H9 (cell line): ENCODE measurements around the gene ZNF646. TPM values are rescaled to one million over a fixed set of nuclear protein-coding genes. Genes with fewer than 3 reads are reported as not detected.
A peak's percentile ranks its signal among the peaks of the same experiment; 100 is the strongest.

Experiments
- DNase-seq: peaks from one replicate; pipeline ENCODE4 v3.0.0-alpha.2; 2017
- H2AFZ ChIP-seq: one replicate; pipeline ENCODE4 v1.6.1; 2013; ENCODE audit warnings: mild to moderate bottlenecking, low read length, control low read depth, moderate library complexity
- H2AK5ac ChIP-seq: 2 replicates; pipeline ENCODE4 v1.6.1; 2013; ENCODE audit warnings: low read length, control low read depth, mixed read lengths; ENCODE audit not compliant: insufficient read length
- H2BK120ac ChIP-seq: one replicate; pipeline ENCODE4 v1.6.1; 2013; ENCODE audit warnings: low read depth, mild to moderate bottlenecking, low read length, control low read depth, inconsistent platforms; ENCODE audit not compliant: poor library complexity, severe bottlenecking
- H2BK12ac ChIP-seq: 2 replicates; pipeline ENCODE4 v1.6.1; 2013; ENCODE audit warnings: low read length, control low read depth, mixed read lengths, low read depth; ENCODE audit not compliant: insufficient read length
- H2BK15ac ChIP-seq: 2 replicates; pipeline ENCODE4 v1.6.1; 2013; ENCODE audit warnings: low read depth, low read length, control low read depth
- H2BK20ac ChIP-seq: one replicate; pipeline ENCODE4 v1.6.1; 2013; ENCODE audit warnings: low read depth, mild to moderate bottlenecking, low read length, control low read depth, inconsistent platforms; ENCODE audit not compliant: poor library complexity, severe bottlenecking
- H2BK5ac ChIP-seq: 2 replicates; pipeline ENCODE4 v1.6.1; 2013; ENCODE audit warnings: low read length, control low read depth, mixed read lengths; ENCODE audit not compliant: insufficient read length
- H3K14ac ChIP-seq: 2 replicates; pipeline ENCODE4 v1.6.1; 2013; ENCODE audit warnings: low read length, control low read depth; ENCODE audit not compliant: insufficient read depth
- H3K18ac ChIP-seq: 2 replicates; pipeline ENCODE4 v1.6.1; 2013; ENCODE audit warnings: low read depth, mild to moderate bottlenecking, mixed read lengths, low read length, control low read depth; ENCODE audit not compliant: insufficient read length
- H3K23ac ChIP-seq: 2 replicates; pipeline ENCODE4 v1.6.1; 2013; ENCODE audit warnings: low read length, control low read depth, mixed read lengths, low read depth; ENCODE audit not compliant: insufficient read length
- H3K23me2 ChIP-seq: 2 replicates; pipeline ENCODE4 v1.6.1; 2013; ENCODE audit warnings: low read depth, mild to moderate bottlenecking, mixed read lengths, low read length, control low read depth; ENCODE audit not compliant: insufficient read length, poor library complexity, severe bottlenecking
- H3K27ac ChIP-seq: 2 replicates; pipeline ENCODE4 v1.5.1; 2013; ENCODE audit warnings: low read length, control low read depth, mixed read lengths, low read depth; ENCODE audit not compliant: insufficient read length
- H3K27me3 ChIP-seq: 2 replicates; pipeline ENCODE4 v1.6.1; 2013; ENCODE audit warnings: low read length, control low read depth, inconsistent platforms; ENCODE audit not compliant: insufficient read depth
- H3K4ac ChIP-seq: 2 replicates; pipeline ENCODE4 v1.6.1; 2013; ENCODE audit warnings: low read depth, mild to moderate bottlenecking, control low read depth, inconsistent platforms, low read length, moderate library complexity
- H3K4me1 ChIP-seq: 2 replicates; pipeline ENCODE4 v1.6.1; 2013; ENCODE audit warnings: low read length, control low read depth, inconsistent platforms; ENCODE audit not compliant: insufficient read depth
- H3K4me2 ChIP-seq: 2 replicates; pipeline ENCODE4 v1.6.1; 2013; ENCODE audit warnings: low read length, control low read depth, mixed read lengths; ENCODE audit not compliant: insufficient read length, insufficient read depth
- H3K56ac ChIP-seq: 2 replicates; pipeline ENCODE4 v1.6.1; 2013; ENCODE audit warnings: low read depth, mild to moderate bottlenecking, mixed read lengths, low read length, control low read depth; ENCODE audit not compliant: insufficient read length
- H3K79me1 ChIP-seq: 2 replicates; pipeline ENCODE4 v1.6.1; 2013; ENCODE audit warnings: low read depth, mild to moderate bottlenecking, moderate library complexity, low read length, control low read depth, inconsistent platforms; ENCODE audit not compliant: insufficient read depth, poor library complexity, severe bottlenecking
- H3K79me2 ChIP-seq: 2 replicates; pipeline ENCODE4 v1.6.1; 2013; ENCODE audit warnings: low read length, control low read depth, inconsistent platforms; ENCODE audit not compliant: insufficient read depth
- H3K9ac ChIP-seq: 2 replicates; pipeline ENCODE4 v1.6.1; 2013; ENCODE audit warnings: low read length, control low read depth, mixed read lengths; ENCODE audit not compliant: insufficient read length; ENCODE audit errors: extremely low read depth
- H3K9me3 ChIP-seq: one replicate; pipeline ENCODE4 v1.6.1; 2013; ENCODE audit warnings: low read depth, low read length, inconsistent platforms; ENCODE audit not compliant: control insufficient read depth
- H3T11ph ChIP-seq: one replicate; pipeline ENCODE4 v1.6.1; 2013; ENCODE audit warnings: mild to moderate bottlenecking, low read length, control low read depth, inconsistent platforms
- H4K20me1 ChIP-seq: one replicate; pipeline ENCODE4 v1.6.1; 2013; ENCODE audit not compliant: control insufficient read depth, insufficient read length, insufficient read depth
- H4K5ac ChIP-seq: 2 replicates; pipeline ENCODE4 v1.6.1; 2013; ENCODE audit warnings: low read depth, mild to moderate bottlenecking, mixed read lengths, low read length, control low read depth; ENCODE audit not compliant: insufficient read length
- H4K8ac ChIP-seq: replicated peaks from 2 replicates; pipeline ENCODE4 v1.6.1; 2013; ENCODE audit warnings: low read length, control low read depth, mixed read lengths, low read depth; ENCODE audit not compliant: insufficient read length
- H4K91ac ChIP-seq: 2 replicates; pipeline ENCODE4 v1.6.1; 2013; ENCODE audit warnings: low read depth, mild to moderate bottlenecking, moderate library complexity, mixed read lengths, low read length, control low read depth; ENCODE audit not compliant: insufficient read length
- H3K27ac Mint-ChIP-seq, 3 experiments: 2 replicates in 2 of 3; 3 replicates in 1 of 3; pipeline ENCODE4 v1.8.0; 2020 to 2021; ENCODE audit warnings: mixed read lengths in 3 of 3, mild to moderate bottlenecking in 1 of 3, moderate library complexity in 1 of 3
- H3K27me3 Mint-ChIP-seq: 2 replicates; pipeline ENCODE4 v1.8.0; 2021; ENCODE audit warnings: low read depth, mild to moderate bottlenecking, moderate library complexity, mixed read lengths
- H3K36me3 Mint-ChIP-seq, 3 experiments: 2 replicates in 2 of 3; 3 replicates in 1 of 3; pipeline ENCODE4 v1.8.0; 2020 to 2021; ENCODE audit warnings: low read depth in 3 of 3, mixed read lengths in 3 of 3; ENCODE audit not compliant: insufficient read depth in 1 of 3
- H3K4me1 Mint-ChIP-seq, 2 experiments: 2 replicates each; pipeline ENCODE4 v1.8.0; 2020; ENCODE audit warnings: mixed read lengths in 2 of 2
- H3K4me3 Mint-ChIP-seq, 2 experiments: 2 replicates in 1 of 2; 3 replicates in 1 of 2; pipeline ENCODE4 v1.8.0; 2020 to 2021; ENCODE audit warnings: mild to moderate bottlenecking in 2 of 2, mixed read lengths in 2 of 2, moderate library complexity in 1 of 2
- H3K9me3 Mint-ChIP-seq, 2 experiments: 2 replicates in 1 of 2; 3 replicates in 1 of 2; pipeline ENCODE4 v1.8.0; 2020; ENCODE audit warnings: mild to moderate bottlenecking in 2 of 2, mixed read lengths in 2 of 2, moderate library complexity in 1 of 2
- WGBS: extraction: QIAGEN DNeasy Blood & Tissue Kit; methylation state at CpG from one replicate; pipeline ENCODE4 v1.1.7; 2013; ENCODE audit warnings: missing lambda C conversion rate, low lambda C conversion rate, mixed read lengths; ENCODE audit not compliant: insufficient read length; ENCODE audit errors: extremely low coverage; 5-methylcytosine and 5-hydroxymethylcytosine counted together
- total RNA-seq: library from RNA; stranded (reverse); gene quantifications from 2 replicates; pipeline ENCODE4 v1.2.1, GENCODE V29; 2021
- TF ChIP-seq, protein P1 (sequence below): fragments of 200-600 bp; sonication (generic); conservative IDR thresholded peaks from 3 replicates; pipeline ENCODE4 v1.8.0; 2021; ENCODE audit warnings: antibody characterized with exemption, mild to moderate bottlenecking

ZNF646 gene
- total RNA-seq, 1 experiment from 2014 or later, result 29.2 TPM

GRCh38 chr16:31077592-31078396 lies 3.6 kb downstream of the ZNF646 start:
- Histone ChIP-seq H3K27ac (no peak overlapping the region), H3K14ac (no peak overlapping the region), H3K4me1 (no peaks in the 10 kb centered on the region), H3K9me3 (no peaks in the 10 kb centered on the region), H2AK5ac (no peak overlapping the region), H3K18ac (no peak overlapping the region), H3K79me2 (peaks cover 4% of the 10 kb centered on the region; the same call in 1 of the 2 replicates), H2BK5ac (no peak overlapping the region), H2BK20ac (no peak overlapping the region), H3K56ac (no peak overlapping the region), H2BK120ac (no peak overlapping the region), H3K9ac (no peak overlapping the region), H3K23ac (no peak overlapping the region), H3K4ac (no peak overlapping the region), H3K27me3 (no peaks in the 10 kb centered on the region), H4K91ac (no peak overlapping the region), H3T11ph (no peak overlapping the region), H4K5ac (no peak overlapping the region), H2BK12ac (no peak overlapping the region), H3K79me1 (peaks cover 2% of the 10 kb centered on the region), H3K23me2 (no peaks in the 10 kb centered on the region), H4K8ac (no peak overlapping the region), H2AFZ (no peak overlapping the region), H4K20me1 (peaks cover 4% of the 10 kb centered on the region), H3K4me2 (no peak overlapping the region), H2BK15ac (no peak overlapping the region)
- peaks cover 7 to 11% of the 10 kb centered on the region in 2 experiments for H3K4me1 Mint-ChIP-seq
- H3K27ac Mint-ChIP-seq, result no peak overlapping the region
- H3K9me3 Mint-ChIP-seq, result no peaks in the 10 kb centered on the region; a peak in 1 of 5 replicates
- H3K4me3 Mint-ChIP-seq, result no peak overlapping the region; a peak in 1 of 5 replicates
- TF ChIP-seq, protein P1, sequence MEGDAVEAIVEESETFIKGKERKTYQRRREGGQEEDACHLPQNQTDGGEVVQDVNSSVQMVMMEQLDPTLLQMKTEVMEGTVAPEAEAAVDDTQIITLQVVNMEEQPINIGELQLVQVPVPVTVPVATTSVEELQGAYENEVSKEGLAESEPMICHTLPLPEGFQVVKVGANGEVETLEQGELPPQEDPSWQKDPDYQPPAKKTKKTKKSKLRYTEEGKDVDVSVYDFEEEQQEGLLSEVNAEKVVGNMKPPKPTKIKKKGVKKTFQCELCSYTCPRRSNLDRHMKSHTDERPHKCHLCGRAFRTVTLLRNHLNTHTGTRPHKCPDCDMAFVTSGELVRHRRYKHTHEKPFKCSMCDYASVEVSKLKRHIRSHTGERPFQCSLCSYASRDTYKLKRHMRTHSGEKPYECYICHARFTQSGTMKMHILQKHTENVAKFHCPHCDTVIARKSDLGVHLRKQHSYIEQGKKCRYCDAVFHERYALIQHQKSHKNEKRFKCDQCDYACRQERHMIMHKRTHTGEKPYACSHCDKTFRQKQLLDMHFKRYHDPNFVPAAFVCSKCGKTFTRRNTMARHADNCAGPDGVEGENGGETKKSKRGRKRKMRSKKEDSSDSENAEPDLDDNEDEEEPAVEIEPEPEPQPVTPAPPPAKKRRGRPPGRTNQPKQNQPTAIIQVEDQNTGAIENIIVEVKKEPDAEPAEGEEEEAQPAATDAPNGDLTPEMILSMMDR, result 0 out of 3 replicates have a peak, but pooled peaks have one; percentile 23
- peaks cover 29 to 57% (median 55%) of the 10 kb centered on the region in 3 experiments; a peak in 6 of 7 replicates for H3K36me3 Mint-ChIP-seq
- WGBS, result no CpG with 5 or more reads among the region's 30 CpGs
- H3K27me3 Mint-ChIP-seq, result no peaks in the 10 kb centered on the region
- peak; percentile 26 for DNase-seq
